B cell (primary cell): ENCODE results near the gene NCOA4. TPM values are rescaled to one million over a fixed set of nuclear protein-coding genes. Genes with fewer than 3 reads are reported as not detected.

Experiments
- ATAC-seq: fragments of 200-7000 bp; cut with Tn5 transposase; one replicate; pipeline ENCODE4 v1.10.0; 2021; ENCODE audit warnings: low read depth, mild to moderate bottlenecking, moderate number of reproducible peaks, moderate library complexity
- CTCF ChIA-PET: fragments of 350-600 bp; sonication (Branson Sonifier 250); formaldehyde crosslinking; loops from one replicate; lab custom pipeline; 2021; ENCODE audit warnings: antibody characterized with exemption, inconsistent platforms; lab: Charles Lee
- POLR2A ChIA-PET: fragments of 350-600 bp; sonication (Branson Sonifier 250); formaldehyde crosslinking; loops from one replicate; lab custom pipeline; 2021; ENCODE audit warnings: antibody characterized with exemption; lab: Charles Lee
- DNase-seq: peaks from one replicate; pipeline ENCODE4 v3.0.0; 2013
- H2AFZ ChIP-seq: 2 replicates; pipeline ENCODE4 v1.6.1; 2012; ENCODE audit warnings: mild to moderate bottlenecking, low read depth, low read length; ENCODE audit not compliant: insufficient read depth, poor library complexity, severe bottlenecking
- H3K27ac ChIP-seq, 2 donors: 1 replicate in 1 of 2; 2 replicates in 1 of 2; pipeline ENCODE4 v1.5.1; 2012 to 2013; ENCODE audit warnings: low read length in 2 of 2, mild to moderate bottlenecking in 2 of 2, moderate library complexity in 1 of 2
- H3K27me3 ChIP-seq, 4 experiments: fragments of 200-600 bp in 1 of 4; sonication (generic) in 1 of 4; replicated peaks in 1 of 4; 1 replicate in 2 of 4; 2 replicates in 2 of 4; pipeline versions ENCODE4 v1.6.1 to v1.7.0; 2013 to 2016; ENCODE audit warnings: low read length in 3 of 4, mild to moderate bottlenecking in 2 of 4, mixed read lengths in 1 of 4, moderate library complexity in 1 of 4; ENCODE audit not compliant: insufficient read depth in 4 of 4, control insufficient read depth in 3 of 4; ENCODE audit errors: control extremely low read depth in 1 of 4
- H3K36me3 ChIP-seq, 2 experiments: replicated peaks in 1 of 2; 1 replicate in 1 of 2; 2 replicates in 1 of 2; pipeline versions ENCODE4 v1.6.1 to v1.7.1; 2013; ENCODE audit warnings: low read length in 1 of 2; ENCODE audit not compliant: insufficient read depth in 2 of 2, control insufficient read depth in 1 of 2; ENCODE audit errors: control extremely low read depth in 1 of 2, extremely low read depth in 1 of 2
- H3K4me1 ChIP-seq, 2 donors: fragments of 200-600 bp in 1 of 2; sonication (generic) in 1 of 2; 1 replicate in 1 of 2; 2 replicates in 1 of 2; pipeline versions ENCODE4 v1.5.1 to v1.6.1; 2013 to 2017; ENCODE audit warnings: low read length in 2 of 2; ENCODE audit not compliant: control insufficient read depth in 2 of 2, insufficient read depth in 2 of 2
- H3K4me2 ChIP-seq: replicated peaks from 2 replicates; pipeline ENCODE3; 2012; ENCODE audit warnings: mild to moderate bottlenecking, low read depth, low read length; ENCODE audit not compliant: poor library complexity, severe bottlenecking
- H3K4me3 ChIP-seq, 5 experiments: fragments of 200-600 bp in 1 of 5; sonication (generic) in 1 of 5; 1 replicate in 3 of 5; 2 replicates in 2 of 5; pipeline versions ENCODE4 v1.5.1 to v1.7.0; 2011 to 2016; ENCODE audit warnings: low read length in 4 of 5, mild to moderate bottlenecking in 4 of 5, low read depth in 2 of 5, control low read depth in 1 of 5, moderate library complexity in 1 of 5; ENCODE audit not compliant: insufficient read depth in 1 of 5; ENCODE audit errors: control extremely low read depth in 1 of 5, extremely low read depth in 1 of 5
- H3K79me2 ChIP-seq: fragments of 200-600 bp; sonication (generic); one replicate; pipeline ENCODE4 v1.6.0; 2016; ENCODE audit warnings: low read length; ENCODE audit not compliant: control insufficient read depth, insufficient read depth
- H3K9ac ChIP-seq: fragments of 200-600 bp; sonication (generic); 2 replicates; pipeline ENCODE4 v1.6.1; 2017; ENCODE audit warnings: mild to moderate bottlenecking, low read length, moderate library complexity
- H3K9me3 ChIP-seq, 3 donors: one replicate each; pipeline versions ENCODE4 v1.6.1 to v1.7.1; 2013; ENCODE audit warnings: low read length in 2 of 3; ENCODE audit not compliant: control insufficient read depth in 2 of 3, insufficient read depth in 1 of 3; ENCODE audit errors: control extremely low read depth in 1 of 3
- H4K20me1 ChIP-seq: 2 replicates; pipeline ENCODE4 v1.6.0; 2012; ENCODE audit warnings: mild to moderate bottlenecking, low read length; ENCODE audit not compliant: insufficient read depth, control insufficient read depth, poor library complexity, severe bottlenecking
- H3K27ac Mint-ChIP-seq: one replicate; pipeline ENCODE4 v1.8.0; 2021; ENCODE audit warnings: mixed read lengths
- H3K27me3 Mint-ChIP-seq: one replicate; pipeline ENCODE4 v1.8.0; 2021; ENCODE audit warnings: mixed read lengths
- H3K4me1 Mint-ChIP-seq: one replicate; pipeline ENCODE4 v1.8.0; 2021; ENCODE audit warnings: mixed read lengths
- H3K4me3 Mint-ChIP-seq: one replicate; pipeline ENCODE4 v1.8.0; 2021; ENCODE audit warnings: mixed read lengths
- H3K9me3 Mint-ChIP-seq: one replicate; pipeline ENCODE4 v1.8.0; 2022; ENCODE audit warnings: mixed read lengths; ENCODE audit not compliant: insufficient read depth
- EZH2 ChIP-seq: IDR thresholded peaks from 2 replicates; pipeline ENCODE4 v1.6.1; 2012; ENCODE audit warnings: borderline replicate concordance, low read depth, mild to moderate bottlenecking, moderate library complexity, low read length; ENCODE audit not compliant: insufficient read depth, poor library complexity, severe bottlenecking
- WGBS: methylation state at CpG from one replicate; pipeline ENCODE4 v1.1.5; 2013; ENCODE audit warnings: missing lambda C conversion rate; ENCODE audit not compliant: insufficient coverage; 5-methylcytosine and 5-hydroxymethylcytosine counted together
- intact Hi-C: fragments of 100-400 bp; cut with micrococcal nuclease; formaldehyde crosslinking; loops from one replicate; pipeline ENCODE4 v1.10.0; 2022
- polyA plus RNA-seq: library from polyadenylated mRNA; depleted of rRNA; stranded (reverse); fragments of >200 nt; gene quantifications from 2 replicates; pipeline ENCODE4 v1.2.3, GENCODE V29; 2012
- total RNA-seq, 2 donors: library from RNA; stranded (reverse); fragments of 120-200 nt in 1 of 2; gene quantifications; 1 replicate in 1 of 2; 2 replicates in 1 of 2; pipeline versions ENCODE4 v1.2.3 to v1.2.4, GENCODE V29; 2013 to 2022
- TF ChIP-seq, protein P1 (sequence below): fragments of 200-600 bp; IDR thresholded peaks from one replicate; pipeline ENCODE4 v1.8.0; 2022; ENCODE audit warnings: antibody characterized with exemption, mild to moderate bottlenecking

NCOA4 gene
- total and polyA plus RNA-seq, 2 donors (not counting 1 experiment from before 2014, with no cell fraction given): 27.1 to 69.7 TPM

DNA sequence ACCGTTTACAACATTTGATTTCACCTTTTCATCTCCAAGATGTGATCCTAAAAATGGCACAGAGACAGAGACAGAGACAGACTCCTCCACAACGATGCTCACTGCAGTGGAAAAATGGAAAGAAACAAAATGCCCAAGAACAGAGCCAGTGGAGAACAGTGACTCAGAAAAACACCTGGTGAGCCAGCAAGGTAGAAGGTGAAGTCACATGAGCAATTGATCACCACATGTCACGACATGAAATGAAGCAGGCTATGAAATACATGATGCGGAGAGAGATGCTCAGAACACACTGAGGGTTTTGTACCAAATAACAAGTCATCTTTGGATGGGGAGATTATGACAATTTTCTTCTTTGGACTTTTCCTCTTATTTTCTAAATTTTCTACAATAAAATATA is 12.1 kb upstream of the NCOA4 start:
- WGBS: 64% methylated on average over 3 of the region's 4 CpGs
- no peaks in the 10 kb centered on the region for H4K20me1 ChIP-seq
- no peaks in the 10 kb centered on the region for H3K79me2 ChIP-seq

DNA sequence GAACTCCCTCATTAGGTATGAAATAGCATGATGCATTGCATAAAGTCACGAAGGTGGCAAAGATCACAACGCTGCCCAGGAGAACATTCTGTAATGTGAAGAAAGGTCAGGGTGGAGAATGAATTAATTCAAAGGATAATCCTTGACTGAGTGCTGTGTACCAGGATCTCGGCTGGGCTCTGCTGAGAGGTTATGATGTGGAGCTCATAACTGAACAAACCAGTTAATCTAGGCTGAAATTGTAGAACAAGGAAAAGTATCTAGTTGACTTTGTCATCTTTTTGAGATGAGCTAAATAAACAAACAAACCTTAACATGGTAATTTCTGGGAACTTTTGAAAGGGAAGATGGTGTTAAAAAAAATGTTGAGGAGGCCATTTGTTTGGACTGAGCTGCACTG is 9.6 kb upstream of the NCOA4 start:
- no peak overlapping the region for H2AFZ ChIP-seq
- 100% methylated on average over 1 of the region's 3 CpGs for WGBS
- Mint-ChIP-seq H3K27me3 (peaks cover 13% of the 10 kb centered on the region), H3K4me1 (no peaks in the 10 kb centered on the region), H3K27ac (no peak overlapping the region), H3K4me3 (no peak overlapping the region), H3K9me3 (no peaks in the 10 kb centered on the region)
- TF ChIP-seq, protein P1, sequence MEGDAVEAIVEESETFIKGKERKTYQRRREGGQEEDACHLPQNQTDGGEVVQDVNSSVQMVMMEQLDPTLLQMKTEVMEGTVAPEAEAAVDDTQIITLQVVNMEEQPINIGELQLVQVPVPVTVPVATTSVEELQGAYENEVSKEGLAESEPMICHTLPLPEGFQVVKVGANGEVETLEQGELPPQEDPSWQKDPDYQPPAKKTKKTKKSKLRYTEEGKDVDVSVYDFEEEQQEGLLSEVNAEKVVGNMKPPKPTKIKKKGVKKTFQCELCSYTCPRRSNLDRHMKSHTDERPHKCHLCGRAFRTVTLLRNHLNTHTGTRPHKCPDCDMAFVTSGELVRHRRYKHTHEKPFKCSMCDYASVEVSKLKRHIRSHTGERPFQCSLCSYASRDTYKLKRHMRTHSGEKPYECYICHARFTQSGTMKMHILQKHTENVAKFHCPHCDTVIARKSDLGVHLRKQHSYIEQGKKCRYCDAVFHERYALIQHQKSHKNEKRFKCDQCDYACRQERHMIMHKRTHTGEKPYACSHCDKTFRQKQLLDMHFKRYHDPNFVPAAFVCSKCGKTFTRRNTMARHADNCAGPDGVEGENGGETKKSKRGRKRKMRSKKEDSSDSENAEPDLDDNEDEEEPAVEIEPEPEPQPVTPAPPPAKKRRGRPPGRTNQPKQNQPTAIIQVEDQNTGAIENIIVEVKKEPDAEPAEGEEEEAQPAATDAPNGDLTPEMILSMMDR: no peak
- no peak for TF ChIP-seq EZH2
- no peak overlapping the region for H3K4me3 ChIP-seq
- ATAC-seq: no peak
- intact Hi-C loops: no loop called here
- ChIA-PET POLR2A (no interaction called here), CTCF (interaction anchor here (0.8 kb wide), 1 partner anchor 11 kb away, joined by 3 read pairs; no protein-coding TSS in a partner anchor)
- no peaks in the 10 kb centered on the region for H3K9me3 ChIP-seq
- H3K4me2 ChIP-seq: no peak overlapping the region
- no peak for DNase-seq
- H3K27me3 ChIP-seq: no peaks in the 10 kb centered on the region
- H3K4me1 ChIP-seq: no peaks in the 10 kb centered on the region
- no peaks in the 10 kb centered on the region for H3K79me2 ChIP-seq
- no peaks in the 10 kb centered on the region for H3K36me3 ChIP-seq
- H3K27ac ChIP-seq: no peak overlapping the region
- H3K9ac ChIP-seq: no peak overlapping the region
- no peaks in the 10 kb centered on the region for H4K20me1 ChIP-seq

More for the DNA sequence above, 12.1 kb upstream of the NCOA4 start:
- Histone ChIP-seq H3K27me3 (no peaks in the 10 kb centered on the region), H3K27ac (no peak overlapping the region), H3K9ac (no peak overlapping the region), H3K9me3 (no peaks in the 10 kb centered on the region), H3K4me2 (no peak overlapping the region), H2AFZ (no peak overlapping the region), H3K4me1 (no peaks in the 10 kb centered on the region), H3K36me3 (no peaks in the 10 kb centered on the region), H3K4me3 (no peak overlapping the region)
- TF ChIP-seq, protein P1: no peak
- no peak for TF ChIP-seq EZH2
- POLR2A ChIA-PET: interaction anchor here (0.8 kb wide), 1 partner anchor 174 kb away, joined by 3 read pairs; no protein-coding TSS in a partner anchor
- no peak overlapping the region for H3K4me3 Mint-ChIP-seq
- DNase-seq (no peak), ATAC-seq (no peak)
- CTCF ChIA-PET: no interaction called here
- intact Hi-C loops: no loop called here
- no peaks in the 10 kb centered on the region for H3K4me1 Mint-ChIP-seq
- no peak overlapping the region for H3K27ac Mint-ChIP-seq
- H3K27me3 Mint-ChIP-seq: peaks cover 7% of the 10 kb centered on the region
- no peaks in the 10 kb centered on the region for H3K9me3 Mint-ChIP-seq
